GM12874 (cell line): ENCODE data around the gene BDKRB1.

ENCODE experiments used
- CTCF ChIP-seq: IDR thresholded peaks from 2 replicates; pipeline ENCODE4 v1.5.1; 2011; ENCODE audit warnings: low read depth, mild to moderate bottlenecking, control low read depth, low read length, moderate library complexity; ENCODE audit not compliant: insufficient read depth

The BDKRB1 gene

GRCh38 chr14:96261053-96261452 is 5.0 kb downstream of the BDKRB1 start:
- TF ChIP-seq CTCF = no peak

GRCh38 chr14:96261772-96262655 is 6.0 kb downstream of the BDKRB1 start:
- no peak for TF ChIP-seq CTCF

DNA sequence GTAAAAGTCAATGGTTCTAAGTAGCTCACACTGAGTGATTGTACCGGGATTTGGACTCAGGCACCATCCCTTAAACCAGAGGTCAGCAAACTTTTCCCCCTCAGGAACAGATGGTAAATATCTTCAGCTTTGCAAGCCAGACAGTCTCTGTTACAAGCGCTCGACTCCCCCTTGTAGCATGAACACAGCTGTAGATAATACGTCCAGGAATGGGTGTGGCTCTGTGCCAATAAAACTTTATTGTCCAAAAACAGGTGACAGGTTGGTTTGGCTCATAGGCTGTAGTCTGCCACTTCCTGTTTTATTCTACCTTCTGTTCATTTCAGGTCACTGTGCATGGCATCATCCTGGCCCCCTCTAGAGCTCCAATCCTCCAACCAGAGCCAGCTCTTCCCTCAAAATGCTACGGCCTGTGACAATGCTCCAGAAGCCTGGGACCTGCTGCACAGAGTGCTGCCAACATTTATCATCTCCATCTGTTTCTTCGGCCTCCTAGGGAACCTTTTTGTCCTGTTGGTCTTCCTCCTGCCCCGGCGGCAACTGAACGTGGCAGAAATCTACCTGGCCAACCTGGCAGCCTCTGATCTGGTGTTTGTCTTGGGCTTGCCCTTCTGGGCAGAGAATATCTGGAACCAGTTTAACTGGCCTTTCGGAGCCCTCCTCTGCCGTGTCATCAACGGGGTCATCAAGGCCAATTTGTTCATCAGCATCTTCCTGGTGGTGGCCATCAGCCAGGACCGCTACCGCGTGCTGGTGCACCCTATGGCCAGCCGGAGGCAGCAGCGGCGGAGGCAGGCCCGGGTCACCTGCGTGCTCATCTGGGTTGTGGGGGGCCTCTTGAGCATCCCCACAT is 7.6 kb downstream of the BDKRB1 start:
- no peak for TF ChIP-seq CTCF

DNA sequence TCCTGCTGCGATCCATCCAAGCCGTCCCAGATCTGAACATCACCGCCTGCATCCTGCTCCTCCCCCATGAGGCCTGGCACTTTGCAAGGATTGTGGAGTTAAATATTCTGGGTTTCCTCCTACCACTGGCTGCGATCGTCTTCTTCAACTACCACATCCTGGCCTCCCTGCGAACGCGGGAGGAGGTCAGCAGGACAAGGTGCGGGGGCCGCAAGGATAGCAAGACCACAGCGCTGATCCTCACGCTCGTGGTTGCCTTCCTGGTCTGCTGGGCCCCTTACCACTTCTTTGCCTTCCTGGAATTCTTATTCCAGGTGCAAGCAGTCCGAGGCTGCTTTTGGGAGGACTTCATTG is 8.2 kb downstream of the BDKRB1 start:
- TF ChIP-seq CTCF = no peak

DNA sequence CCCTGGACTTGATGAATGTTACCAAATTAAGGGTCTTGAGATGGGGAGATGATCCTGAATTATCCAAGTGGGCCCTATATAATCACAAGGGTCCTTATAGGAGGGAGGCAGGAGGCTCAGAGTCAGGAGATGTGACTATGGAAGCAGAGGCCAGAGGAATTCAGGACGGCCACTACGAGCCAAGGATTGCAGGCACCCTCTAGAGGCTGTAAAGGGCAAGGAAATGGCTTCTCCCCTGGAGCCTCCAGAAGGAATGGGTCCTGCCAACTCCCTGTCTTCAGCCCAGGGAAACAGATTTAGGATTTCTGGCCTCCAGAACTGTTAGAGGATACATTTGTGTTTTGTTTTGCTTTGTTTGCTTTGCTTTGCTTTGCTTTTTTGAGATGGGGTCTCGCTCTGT is 8.8 kb downstream of the BDKRB1 start:
- TF ChIP-seq CTCF = no peak

GRCh38 chr14:96265383-96266095 is 9.5 kb downstream of the BDKRB1 start:
- no peak for TF ChIP-seq CTCF

DNA sequence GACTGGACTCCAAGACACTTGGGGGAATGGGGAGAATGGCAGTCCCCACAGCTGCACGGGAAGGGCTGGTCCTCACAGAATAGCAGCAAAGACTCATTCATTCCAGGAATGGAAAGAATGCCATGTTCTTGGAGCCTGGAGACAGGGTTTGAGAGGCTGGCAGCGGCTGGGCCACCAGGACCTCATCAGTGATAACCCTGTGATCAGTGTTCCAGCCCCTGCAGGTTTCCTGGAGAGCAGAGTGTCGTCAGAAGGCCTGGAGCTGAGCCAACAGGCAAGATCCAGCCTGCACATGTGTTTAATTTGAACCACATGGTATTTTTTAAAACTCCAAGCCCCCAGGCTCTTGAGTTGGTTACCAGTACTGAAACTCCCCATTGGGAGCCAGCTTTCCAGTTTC is 11.3 kb downstream of the BDKRB1 start:
- TF ChIP-seq CTCF = no peak
